Retinal pigment epithelial cell (primary cell): ENCODE measurements around the gene SEMA6A.

Source experiments
- DNase-seq: peaks from one replicate; pipeline ENCODE4 v3.0.0-alpha.2; 2010; ENCODE audit warnings: low read depth
- H3K4me3 ChIP-seq: 2 replicates; pipeline ENCODE4 v1.5.1; 2011; ENCODE audit warnings: mild to moderate bottlenecking, low read length, control low read depth, moderate library complexity
- CTCF ChIP-seq: conservative IDR thresholded peaks from 2 replicates; pipeline ENCODE4 v1.5.1; 2011; ENCODE audit warnings: low read depth, low read length, control low read depth, inconsistent platforms

Gene SEMA6A

GRCh38 chr5:116561658-116562057 is 13.0 kb downstream of the SEMA6A start:
- H3K4me3 ChIP-seq, result no peak overlapping the region

GRCh38 chr5:116559673-116560164 is 14.9 kb downstream of the SEMA6A start:
- H3K4me3 ChIP-seq, result no peak overlapping the region
- no peak for DNase-seq
- TF ChIP-seq CTCF, result no peak

More at GRCh38 chr5:116561658-116562057, 13.0 kb downstream of the SEMA6A start:
- DNase-seq, result no peak
- TF ChIP-seq CTCF, result no peak

GRCh38 chr5:116559239-116559638 is 15.4 kb downstream of the SEMA6A start:
- TF ChIP-seq CTCF, result no peak
- no peak overlapping the region for H3K4me3 ChIP-seq
- DNase-seq, result no peak

GRCh38 chr5:116557669-116558271 is 16.9 kb downstream of the SEMA6A start:
- DNase-seq, result no peak
- peak; percentile 82 for TF ChIP-seq CTCF
- H3K4me3 ChIP-seq, result no peak overlapping the region

GRCh38 chr5:116554764-116555163 is 19.9 kb downstream of the SEMA6A start:
- no peak overlapping the region for H3K4me3 ChIP-seq

GRCh38 chr5:116553366-116553765 is 21.3 kb downstream of the SEMA6A start:
- no peak for TF ChIP-seq CTCF
- DNase-seq, result no peak
- H3K4me3 ChIP-seq, result no peak overlapping the region

More at GRCh38 chr5:116554764-116555163, 19.9 kb downstream of the SEMA6A start:
- DNase-seq, result no peak
- TF ChIP-seq CTCF, result no peak

- no peak for TF ChIP-seq CTCF
- no peak for DNase-seq
- H3K4me3 ChIP-seq, result no peak overlapping the region
Measured at GRCh38 chr5:116550082-116550481, 24.5 kb downstream of the SEMA6A start.
